Forelimb muscle (tissue), 1 donor: ENCODE measurements around the gene AREG. TPM values are rescaled to one million over a fixed set of nuclear protein-coding genes. Genes with fewer than 3 reads are reported as not detected.

Source experiments
- DNase-seq: peaks from one replicate; pipeline ENCODE4 v3.0.0-alpha.2; 2013; ENCODE audit warnings: low read depth
- polyA plus RNA-seq: library from polyadenylated mRNA; unstranded; fragments of 120-200 nt; gene quantifications from one replicate; pipeline ENCODE4 v1.2.1, GENCODE V29; 2013; ENCODE audit not compliant: insufficient read length

Gene AREG
- polyA plus RNA-seq, 1 donor = not detected

DNA sequence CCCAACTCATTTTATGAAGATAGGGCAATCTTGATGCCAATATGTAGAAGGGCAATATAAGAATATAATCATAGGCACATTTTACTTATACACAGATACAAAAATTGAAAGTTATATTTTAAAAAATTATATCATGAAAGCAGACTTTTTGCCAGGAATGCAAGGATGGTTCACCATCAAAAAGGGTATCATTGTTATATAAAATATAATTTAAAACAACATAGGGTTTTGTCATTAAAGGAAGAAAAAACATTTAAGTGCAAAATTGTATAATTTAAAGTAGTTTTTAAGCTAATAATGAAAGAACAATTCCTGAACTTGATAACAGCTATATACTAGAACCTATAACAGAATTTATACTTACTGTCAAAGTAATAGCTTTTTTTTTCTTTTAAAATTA is 15.9 kb downstream of the AREG start:
- DNase-seq = no peak

DNA sequence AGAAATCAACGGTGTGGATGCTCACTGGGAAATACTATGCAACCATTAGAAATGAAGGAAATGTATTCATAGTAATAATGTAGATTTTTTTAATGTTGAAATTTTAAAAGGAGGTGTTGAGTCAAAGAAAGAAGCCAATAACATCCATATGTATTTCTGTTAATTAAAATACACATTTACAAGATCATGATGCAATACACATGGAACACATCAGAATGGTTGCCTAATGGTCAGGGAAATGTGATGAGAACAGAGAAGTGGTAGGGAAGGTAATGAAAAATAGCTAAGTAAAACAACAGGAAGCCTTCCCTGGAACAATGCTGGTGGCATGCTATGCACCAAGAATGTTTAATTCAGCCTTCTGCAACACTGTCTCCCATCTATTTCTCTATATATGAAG is 18.2 kb downstream of the AREG start:
- no peak for DNase-seq

DNA sequence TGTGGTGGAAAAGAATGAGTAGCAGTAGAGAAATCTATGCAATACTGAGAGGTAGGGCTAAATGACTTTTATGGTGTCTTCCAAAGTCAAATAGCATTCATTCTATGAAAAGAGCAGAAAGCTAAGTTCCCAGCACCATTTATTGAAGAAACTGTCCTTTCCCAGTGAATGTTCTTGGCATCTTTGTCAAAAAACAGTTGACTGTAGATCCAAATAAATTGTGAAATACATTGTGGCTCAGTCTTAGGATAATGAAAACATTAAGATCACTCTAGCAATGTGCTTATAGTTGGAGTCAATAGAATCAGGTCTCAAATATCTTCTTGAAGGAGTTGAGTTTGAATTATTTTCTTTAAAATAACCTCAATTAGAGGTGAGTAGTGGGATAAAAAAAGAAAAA is 19.4 kb downstream of the AREG start:
- no peak for DNase-seq

DNA sequence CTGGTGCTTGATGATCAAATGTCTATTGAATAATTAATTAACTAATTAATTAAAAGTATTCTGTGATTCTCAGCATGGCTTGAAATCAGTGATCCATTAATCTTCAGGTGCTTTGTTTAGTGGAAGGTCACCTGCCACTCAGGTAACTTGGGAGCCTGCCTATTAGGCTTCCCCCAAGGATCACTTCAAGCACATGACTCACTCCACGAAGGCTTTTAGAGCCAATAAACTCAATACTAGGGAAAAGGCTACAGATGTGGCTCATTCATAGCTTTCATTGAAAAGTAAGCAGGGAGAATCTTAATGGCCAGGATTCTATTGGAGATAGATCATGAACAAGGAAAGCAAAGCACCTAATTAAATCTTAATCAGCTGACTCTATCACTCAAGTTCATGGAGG is 21.3 kb downstream of the AREG start:
- no peak for DNase-seq

DNA sequence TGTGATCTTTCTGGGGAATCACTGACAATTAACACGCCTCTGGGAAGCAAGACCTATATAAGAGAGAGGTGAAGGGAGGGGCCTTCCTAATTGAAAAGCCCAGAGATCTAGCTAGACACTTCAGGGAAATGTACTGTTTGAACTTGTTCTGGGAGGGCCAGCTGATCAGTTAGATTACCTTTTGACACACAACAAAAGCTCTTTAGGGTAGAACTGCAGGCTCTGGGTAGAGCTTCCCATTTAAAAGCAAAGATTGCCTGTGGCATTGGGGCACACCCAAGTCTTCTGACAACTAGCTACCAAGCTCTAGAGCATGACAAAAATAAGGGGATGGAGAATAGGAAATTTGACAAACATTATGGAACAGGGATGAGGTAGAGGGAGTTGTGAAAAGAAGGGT is 26.3 kb downstream of the AREG start:
- DNase-seq = no peak

DNA sequence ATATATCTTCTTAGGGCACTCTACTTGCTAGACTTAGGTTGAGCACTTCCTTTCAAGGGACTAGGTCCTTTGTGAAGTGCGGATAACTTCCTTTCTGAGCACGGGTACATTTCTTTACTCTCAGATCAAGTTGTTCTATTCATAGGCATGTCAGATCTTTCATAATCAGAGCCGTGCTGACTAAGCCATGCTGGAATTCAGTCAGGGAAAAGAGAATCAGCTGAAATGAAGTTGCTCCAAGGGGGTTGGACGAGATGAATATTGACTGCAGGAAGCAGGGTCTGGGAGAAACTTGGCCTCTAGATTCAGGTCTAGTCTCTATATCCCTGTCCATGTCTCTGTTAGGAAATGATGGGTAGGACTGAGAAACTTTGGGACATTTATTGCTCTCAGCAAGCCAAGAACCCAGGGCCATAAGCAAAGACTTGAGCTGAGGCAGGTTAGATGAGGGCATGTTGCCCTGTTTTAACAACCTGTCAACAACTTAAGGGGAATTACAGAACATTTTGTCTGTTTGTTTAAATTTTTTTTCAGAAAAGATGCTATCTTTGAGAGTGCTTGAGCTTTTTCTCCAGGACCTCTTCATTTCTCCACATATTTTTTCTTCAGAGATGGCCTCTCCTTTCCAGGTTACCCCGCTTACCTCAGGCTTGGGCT is 28.3 kb downstream of the AREG start:
- no peak for DNase-seq

DNA sequence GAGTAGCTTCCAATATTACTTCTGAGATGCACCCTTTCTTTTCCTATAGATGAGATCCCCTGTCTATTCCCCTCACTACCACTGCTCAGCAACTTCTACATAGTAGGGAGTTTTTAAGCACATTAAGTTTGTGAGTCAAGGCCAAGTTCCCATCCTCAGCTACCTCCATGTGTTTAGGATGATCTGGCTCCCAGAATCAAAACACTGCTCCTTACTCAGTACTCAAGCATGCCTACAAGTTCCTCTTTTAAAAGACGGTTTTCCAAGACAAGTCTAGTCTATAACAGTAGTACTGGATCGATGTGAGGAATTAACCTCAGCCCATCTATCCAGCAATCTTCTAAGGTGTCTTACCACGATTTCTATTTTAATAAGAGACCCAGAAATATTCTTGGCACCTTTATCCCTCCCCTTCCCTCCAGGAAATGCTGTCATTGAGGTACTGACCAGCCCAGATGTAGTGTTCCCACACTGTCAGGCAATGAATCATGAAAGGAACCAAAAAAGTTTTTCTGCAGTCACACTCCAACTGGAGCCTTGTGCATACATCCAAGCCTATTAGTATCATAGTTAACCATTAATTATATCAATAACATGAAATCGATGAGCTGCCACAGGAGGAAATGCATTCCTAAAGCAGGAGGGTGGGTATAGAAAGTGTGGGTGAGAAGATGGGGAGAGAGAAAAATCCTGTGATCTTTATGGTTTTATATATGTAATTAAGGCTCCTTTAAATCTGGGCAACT is 29.6 kb downstream of the AREG start:
- DNase-seq = no peak

DNA sequence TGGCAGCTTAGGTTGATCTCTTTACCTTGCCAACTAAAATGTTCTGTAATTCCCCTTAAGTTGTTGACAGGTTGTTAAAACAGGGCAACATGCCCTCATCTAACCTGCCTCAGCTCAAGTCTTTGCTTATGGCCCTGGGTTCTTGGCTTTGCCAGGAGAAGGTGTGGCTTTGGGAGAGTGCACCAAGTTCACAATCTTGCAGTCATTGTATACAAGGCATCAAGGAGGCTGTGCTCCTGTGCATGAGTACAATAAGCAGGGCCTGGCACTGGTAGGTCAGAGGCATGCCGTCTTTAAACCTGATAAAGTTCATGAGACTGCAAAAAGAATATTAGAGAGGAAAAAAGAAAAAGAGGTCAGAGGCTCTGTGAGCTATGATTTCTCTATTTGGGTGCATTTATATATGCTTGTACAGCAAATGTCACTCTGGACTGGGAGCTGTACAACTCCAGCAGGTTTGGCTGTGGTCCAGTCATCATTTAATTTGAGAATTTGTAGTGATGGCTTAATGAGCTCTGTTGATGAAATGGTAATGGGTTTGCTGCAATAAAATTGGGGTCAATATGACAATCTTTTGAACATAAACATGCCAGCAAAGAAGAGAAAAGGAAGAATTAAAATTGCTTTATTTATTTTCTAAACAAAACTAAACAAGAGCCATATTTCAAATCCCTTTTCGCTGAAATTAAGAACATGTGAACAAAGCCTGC is 30.3 kb downstream of the AREG start:
- DNase-seq = no peak

DNA sequence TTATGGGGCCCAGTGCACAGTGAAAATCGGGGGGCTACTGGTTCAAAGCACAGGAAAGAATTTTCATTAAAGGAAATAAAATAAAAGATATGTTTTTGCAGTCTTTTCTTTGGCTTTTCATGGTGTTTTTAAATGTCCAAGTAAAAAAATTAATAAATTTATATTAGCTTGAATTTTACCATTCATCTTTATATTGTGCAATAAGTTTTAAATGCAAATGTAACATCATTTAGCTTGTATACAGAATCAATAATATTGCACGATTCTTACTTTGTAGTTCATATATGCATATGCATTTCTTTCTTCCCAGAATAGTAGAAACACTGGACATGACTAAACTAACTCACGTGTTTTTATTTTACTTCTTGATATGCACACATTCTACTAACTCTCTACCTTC is 31.0 kb downstream of the AREG start:
- no peak for DNase-seq

DNA sequence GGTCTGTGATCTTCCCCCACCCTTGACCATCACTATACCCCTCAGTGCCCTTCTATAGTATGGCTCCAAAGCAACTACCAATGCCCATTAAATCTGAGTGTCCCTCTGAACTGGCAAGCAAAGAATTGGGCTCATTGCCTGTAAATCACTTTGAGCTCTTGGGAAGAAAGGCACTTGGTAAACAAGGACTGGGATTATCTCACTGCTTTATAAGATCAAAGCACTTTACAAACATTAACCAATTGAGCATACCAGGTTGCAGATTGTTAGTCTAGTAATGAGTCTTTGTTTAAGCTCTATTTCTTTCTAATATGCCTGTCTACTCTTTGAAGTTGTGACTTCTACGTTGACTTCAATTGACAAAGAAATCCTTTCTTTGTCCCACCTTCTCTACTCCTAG is 34.1 kb downstream of the AREG start:
- DNase-seq = no peak

DNA sequence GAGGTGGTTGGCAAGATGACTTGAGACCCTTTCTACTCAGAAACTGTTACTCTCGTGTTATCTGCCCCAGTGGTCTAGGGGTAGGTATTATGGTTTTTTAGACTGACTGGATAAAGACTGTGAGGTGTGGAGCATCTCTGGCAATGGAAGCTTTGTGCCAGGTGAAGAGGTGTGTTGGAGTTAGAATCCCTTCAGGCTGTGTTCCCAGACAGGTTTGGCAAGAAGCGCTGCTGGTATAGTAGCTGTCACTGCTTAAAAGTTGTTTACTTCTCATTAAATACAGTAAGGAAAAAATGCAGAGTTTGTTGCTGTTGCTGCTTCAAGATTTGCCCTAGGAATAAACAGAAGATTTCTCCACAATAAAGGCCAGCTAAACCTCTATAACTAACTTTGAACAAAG is 35.3 kb downstream of the AREG start:
- DNase-seq = no peak

DNA sequence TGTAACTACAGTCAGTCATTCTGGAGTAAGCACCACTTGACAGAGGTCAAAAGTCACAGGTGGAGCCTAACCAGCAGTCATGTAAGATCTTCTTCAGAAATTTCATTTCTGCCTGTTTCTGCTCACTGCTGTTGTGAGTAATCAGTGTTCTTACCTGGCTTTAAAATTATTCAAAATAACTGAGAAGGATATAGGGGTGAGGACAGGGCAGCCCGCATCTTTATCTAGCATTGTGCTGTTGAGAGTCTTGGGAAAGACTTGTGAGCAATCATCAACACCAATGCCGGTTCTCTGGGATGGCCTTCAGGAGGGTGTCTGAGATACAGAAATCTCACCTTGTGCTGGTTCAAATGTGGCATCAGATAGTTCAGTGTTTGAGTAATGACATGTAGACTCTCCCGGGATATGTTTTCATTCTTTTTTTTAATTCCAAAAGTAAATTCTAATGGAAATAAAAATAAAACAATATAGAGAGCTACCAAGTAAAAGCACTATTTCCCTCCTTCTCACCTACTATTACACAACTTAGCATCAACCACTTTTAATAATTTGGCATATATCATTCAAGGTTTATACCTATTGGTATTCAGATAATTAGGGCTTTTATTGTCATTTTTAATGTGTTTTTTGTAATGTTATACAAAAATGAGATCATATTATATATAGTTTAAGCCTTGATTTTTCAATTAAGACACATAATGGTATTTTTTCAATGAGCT is 37.1 kb downstream of the AREG start:
- DNase-seq = no peak

DNA sequence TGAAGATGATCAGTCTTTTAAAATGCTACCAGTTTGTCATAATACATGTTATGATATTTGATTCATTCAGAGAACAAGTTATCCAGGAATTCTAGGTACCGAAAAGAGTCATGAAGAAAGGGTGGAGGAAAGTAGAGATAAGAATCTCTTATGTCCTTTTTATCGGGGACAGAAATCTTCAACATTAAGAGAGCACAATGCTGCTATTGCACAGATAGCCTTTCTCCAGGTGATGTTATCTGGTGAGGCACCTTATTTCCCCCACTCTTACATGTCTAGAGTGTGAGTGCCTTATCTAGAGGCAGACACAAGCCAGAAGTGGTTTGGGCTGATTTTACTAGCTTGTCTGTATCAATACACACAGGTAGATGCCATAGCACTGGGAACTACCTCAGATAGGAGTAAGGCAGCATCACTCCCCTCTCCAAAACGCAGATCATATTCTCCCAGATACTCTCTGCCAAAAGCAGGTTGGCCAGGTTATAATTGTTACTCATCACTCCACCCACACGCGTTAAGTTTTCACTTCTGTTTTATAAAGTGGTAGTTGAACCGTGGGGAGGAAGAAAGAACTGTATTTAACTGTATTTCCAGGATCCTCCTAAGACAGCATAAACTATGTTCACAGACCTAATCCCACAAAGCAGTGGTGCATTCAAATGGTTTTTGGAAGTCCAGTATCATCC is 38.4 kb downstream of the AREG start:
- no peak for DNase-seq

DNA sequence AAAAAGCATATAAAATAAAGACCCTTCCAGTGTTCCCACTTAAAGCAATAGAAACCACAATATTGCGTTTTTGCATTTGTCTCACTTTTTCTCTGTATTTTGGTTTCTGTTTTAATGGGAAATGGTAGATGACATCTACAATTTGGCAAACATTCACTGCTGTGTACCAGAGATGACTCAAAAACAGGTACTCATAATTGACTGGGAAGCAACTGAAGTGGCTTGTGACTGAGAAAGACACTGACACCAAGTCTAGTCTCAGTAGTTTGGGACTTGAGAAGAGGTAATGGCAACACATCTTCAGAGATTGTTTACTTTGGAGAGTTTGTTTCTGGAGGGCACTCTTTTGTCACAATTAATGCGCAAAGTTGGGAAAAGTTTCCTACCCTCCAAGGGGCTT is 42.0 kb downstream of the AREG start:
- DNase-seq = no peak

DNA sequence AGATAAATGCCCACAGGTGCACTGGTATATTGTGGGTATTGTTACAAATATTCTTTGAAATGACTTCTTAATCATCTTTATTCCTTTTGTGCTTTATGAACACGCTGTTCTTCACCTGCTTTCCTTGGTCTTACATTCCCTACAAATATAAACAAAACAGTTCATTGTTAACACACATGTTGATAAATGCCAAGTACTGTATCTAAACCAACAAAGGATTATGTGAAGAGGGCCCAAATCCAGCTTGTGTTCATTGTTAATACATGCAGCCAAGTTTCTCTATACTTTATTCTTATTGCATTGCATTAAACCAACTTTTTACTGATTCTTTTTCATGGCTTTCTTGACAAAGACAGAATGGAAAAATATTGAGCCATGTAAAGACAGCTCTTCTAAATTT is 42.8 kb downstream of the AREG start:
- DNase-seq = no peak

DNA sequence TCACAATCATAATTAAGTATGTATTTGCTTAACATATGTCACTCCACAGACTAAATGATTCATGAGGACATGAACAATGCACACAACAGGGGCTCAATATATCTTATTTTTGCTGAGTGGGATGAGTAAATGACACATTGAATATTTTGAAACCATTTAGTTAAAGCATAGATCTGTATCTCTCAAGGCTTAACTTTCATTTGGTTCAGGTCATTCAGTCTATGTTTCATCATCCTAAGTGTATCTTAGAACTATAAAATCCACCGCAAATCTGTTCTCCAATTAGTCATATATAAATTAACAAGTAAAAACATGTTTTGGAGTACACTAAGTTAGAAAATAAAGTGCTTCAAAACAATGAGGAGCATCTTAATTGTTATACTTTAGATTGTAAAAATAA is 45.8 kb downstream of the AREG start:
- no peak for DNase-seq

DNA sequence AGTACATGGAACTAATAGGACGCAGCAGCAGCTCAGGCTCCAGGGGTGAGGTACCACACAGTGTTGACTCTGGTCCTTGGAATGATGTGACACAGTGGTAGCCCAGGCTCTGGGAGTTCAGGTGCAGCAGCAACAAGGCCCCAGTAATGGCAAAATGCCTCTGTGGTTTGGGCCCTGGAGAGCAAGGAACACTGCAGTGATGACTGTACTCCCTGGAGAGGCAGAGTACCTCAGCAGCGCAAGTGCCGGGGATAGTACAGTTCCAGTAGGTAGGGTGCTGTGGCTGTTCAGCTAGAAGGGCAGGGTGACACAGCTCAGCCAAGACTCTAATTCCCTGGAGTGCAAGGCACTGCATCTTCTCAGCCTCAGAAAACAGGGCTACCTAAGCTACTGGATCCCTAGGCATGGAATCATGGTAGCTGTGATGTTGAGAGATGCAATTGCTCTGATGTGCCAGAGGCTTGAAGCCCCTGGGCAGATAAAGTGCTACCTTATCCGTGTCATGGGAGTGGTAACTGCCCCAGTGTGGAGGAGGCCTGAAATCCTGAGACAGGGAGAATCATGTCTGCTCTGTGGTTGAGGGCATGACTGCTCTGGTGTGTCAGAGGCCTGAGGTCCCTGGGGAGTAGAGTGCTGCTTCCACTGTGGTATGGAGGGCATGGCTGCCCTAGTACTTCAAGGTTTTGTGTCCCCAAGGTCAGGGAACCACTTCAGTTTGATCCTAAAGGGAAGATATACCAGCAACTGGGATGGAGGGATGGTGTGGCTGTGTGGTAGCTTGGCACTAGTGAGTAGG is 55.2 kb downstream of the AREG start:
- DNase-seq = no peak

DNA sequence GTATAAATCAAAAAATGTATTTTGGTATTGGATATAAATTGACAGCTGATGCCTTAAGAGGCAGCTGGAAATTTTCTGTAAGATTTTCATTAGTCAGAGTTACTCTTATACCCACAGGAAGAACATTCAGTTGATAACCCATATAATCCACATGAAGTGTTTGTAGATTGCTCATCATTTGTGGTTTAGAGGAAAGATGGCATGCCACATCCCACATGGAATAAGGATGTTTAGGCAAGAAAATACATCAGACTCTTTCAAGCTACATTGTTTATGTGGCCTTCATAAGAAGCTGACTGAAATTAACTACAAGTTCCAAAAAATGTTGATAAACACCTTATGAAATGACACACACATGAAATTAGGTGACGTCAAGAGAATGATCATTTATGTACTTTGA is 56.6 kb downstream of the AREG start:
- DNase-seq = no peak

DNA sequence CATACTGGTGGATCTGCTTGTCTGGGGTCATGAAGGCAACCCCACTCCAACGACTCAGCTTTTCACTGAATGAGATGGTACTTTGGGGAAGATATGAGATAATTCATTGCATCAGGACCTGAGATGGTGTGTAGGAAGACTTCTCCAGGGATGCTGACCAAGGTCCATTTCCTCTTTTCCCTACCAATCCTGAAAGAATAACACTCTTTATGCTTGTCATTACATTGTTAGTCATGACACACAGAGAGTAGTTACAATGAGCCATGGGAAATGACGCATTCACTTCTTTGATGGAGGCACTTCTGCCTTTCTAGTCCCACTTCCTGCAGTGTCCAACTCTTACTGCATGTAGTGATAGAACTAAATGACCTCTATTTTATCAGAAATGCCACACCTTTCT is 58.6 kb downstream of the AREG start:
- DNase-seq = no peak

DNA sequence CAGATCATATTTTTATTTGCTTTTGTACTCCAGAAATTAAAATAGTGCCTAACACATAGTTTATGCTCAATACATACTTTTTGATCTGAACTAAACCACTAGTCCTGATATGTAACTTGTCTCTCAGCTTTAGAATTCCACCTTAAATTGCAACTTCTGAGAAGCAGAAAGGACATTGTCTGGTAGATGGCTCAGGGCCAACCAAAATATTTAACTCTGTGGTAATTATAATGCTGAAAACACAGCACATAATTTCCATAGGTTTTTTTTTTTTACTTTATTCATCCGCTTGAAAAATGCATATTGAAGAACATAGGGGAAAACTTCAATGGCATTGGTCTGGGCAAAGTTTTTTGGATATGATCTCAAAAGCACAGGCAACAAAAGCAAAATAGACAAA is 59.3 kb downstream of the AREG start:
- DNase-seq = no peak
